GDM1 (cell line): ENCODE measurements around the gene FRG2C.
"Not testable (repeated sequence)": the region's sequence is repeated elsewhere in the genome, so short reads cannot be mapped to it uniquely, and the experiment has no call there.

Source experiments
- DNase-seq: peaks from one replicate; lab custom pipeline; 2025; lab: John Stamatoyannopoulos, UW

Gene FRG2C

GRCh38 chr3:75669348-75670297 is 5.5 kb downstream of the FRG2C start:
- not testable (repeated sequence) for DNase-seq

DNA sequence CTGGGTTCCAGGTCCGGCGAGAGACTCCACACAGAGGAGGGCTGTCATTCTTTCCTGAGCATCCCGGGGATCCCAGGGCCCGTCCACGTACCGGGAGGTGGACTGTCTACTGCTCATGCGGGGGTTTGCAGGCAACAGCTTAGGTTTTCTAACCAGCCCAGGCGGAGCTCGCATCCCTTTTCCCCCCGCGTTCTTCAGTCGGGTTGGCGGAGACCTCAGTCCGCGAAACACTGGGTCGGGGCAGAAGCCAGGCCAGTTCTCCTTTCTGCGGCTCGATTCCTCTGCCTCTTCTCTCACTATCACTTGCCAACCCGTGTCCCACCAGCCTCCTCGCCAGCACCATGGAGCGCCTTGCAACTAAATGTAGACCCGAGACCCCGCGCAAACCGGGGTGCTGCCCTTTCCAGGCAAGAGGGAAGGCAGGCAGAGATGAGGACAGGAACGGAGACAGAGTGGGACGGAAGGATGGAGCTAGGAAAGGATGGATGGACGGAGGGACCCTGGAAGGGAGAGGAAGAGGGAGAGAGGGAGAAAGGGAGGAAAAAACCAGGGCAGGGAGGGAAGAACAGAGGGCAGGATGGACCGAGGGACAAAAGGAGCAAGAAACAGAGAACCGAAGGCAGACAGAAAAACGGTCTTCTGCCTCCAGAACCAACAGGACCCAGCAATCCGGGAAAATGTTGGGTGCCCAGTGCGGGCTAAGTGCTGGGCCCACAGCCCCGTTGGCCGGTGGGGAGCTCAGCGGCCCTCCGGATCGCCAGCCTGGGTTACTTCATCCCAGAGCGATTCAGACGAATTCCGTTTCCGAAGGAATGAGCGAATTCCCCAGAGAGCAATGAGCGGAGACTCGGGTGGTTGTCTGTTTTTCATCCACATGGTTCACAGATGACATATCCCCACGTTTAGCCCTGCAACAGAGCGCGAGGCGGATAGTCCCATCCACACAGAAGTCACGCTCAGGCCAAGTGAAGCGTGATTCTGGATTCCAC is 6.5 kb downstream of the FRG2C start:
- DNase-seq, result not testable (repeated sequence)

- DNase-seq, result not testable (repeated sequence)
These were observed 7.4 kb downstream of the FRG2C start for GRCh38 chr3:75671287-75672139.

DNA sequence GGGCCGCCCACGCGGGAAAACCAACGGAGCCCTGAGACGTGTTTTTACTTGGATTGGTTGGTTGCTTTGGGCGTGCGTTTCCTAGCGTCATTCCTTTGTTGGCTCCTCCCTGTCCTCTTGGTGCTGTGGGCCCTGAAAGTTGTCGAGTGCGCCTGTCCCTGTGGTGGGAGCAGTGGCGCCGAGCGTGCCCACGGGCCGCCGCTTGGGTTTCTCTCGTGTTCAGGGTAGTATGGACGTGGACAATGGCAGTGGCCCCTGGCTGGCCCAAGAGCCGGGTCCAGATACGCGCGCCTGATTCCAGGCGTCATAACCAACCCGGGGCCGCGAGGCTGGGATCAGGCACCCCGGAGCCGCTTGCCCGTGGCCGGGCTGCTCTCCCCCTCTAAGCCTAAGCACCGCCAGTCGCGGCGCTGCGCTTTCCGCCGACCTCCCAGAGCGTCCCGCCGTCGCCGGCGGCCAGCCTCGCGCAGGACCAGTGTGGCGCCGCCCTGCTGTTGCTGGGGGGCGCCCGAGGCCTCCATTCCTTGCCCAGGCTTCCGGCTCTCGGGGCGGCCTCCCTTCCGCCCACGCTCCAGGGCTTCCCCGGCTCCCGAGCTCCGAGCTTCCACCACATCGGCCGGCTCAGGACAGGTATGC is 8.1 kb downstream of the FRG2C start:
- not testable (repeated sequence) for DNase-seq

GRCh38 chr3:75683965-75684364 is 19.8 kb downstream of the FRG2C start:
- not testable (repeated sequence) for DNase-seq

- DNase-seq, result no peak
These were observed 23.2 kb downstream of the FRG2C start for GRCh38 chr3:75687323-75687722.

DNA sequence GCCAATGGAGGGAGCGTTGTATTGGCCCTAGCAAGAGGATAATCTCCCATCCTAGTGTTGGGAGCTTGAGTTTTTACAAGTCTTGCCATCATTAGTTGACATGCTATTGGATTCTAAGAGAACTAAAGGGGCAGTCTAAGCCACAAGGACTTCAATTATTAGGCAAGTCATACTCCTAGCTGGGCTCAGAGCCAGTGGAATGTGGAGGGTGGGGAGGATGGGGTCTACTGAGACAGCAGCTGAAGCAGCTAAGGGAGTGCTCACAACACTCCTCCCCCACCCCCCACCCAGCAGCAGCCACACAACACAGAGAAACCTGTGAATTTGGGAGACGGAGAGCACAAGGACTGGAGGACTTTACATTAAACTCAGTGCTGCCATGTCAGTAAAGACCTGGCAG is 27.9 kb downstream of the FRG2C start:
- no peak for DNase-seq
